ENCODE data around the gene ADCY4. TPM values are rescaled to one million over a fixed set of nuclear protein-coding genes. Genes with fewer than 3 reads are reported as not detected.

ADCY4 gene
- total and polyA plus RNA-seq, 2 of the 13 experiments (the other 11 are each of a cell fraction or from before 2014, with no cell fraction given): 0.03 TPM; not detected in 1

DNA sequence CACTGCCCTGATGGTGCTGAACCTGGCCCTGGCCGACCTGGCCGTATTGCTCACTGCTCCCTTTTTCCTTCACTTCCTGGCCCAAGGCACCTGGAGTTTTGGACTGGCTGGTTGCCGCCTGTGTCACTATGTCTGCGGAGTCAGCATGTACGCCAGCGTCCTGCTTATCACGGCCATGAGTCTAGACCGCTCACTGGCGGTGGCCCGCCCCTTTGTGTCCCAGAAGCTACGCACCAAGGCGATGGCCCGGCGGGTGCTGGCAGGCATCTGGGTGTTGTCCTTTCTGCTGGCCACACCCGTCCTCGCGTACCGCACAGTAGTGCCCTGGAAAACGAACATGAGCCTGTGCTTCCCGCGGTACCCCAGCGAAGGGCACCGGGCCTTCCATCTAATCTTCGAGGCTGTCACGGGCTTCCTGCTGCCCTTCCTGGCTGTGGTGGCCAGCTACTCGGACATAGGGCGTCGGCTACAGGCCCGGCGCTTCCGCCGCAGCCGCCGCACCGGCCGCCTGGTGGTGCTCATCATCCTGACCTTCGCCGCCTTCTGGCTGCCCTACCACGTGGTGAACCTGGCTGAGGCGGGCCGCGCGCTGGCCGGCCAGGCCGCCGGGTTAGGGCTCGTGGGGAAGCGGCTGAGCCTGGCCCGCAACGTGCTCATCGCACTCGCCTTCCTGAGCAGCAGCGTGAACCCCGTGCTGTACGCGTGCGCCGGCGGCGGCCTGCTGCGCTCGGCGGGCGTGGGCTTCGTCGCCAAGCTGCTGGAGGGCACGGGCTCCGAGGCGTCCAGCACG is 18.9 kb downstream of the ADCY4 start (continued):
- peak; percentile 78 for TF ChIP-seq CAMTA2 (CRISPR knock-in tag; IDR thresholded peaks at IDR 0.05; ENCODE audit: borderline replicate concordance)
- TF ChIP-seq ADNP (CRISPR knock-in tag; IDR thresholded peaks at IDR 0.05): no peak; the same call in 1 of the 2 replicates
- TF ChIP-seq ZNF83 (CRISPR knock-in tag; IDR thresholded peaks at IDR 0.05; ENCODE audit: borderline replicate concordance): peak; percentile 99
- no peak for TF ChIP-seq SUZ12 (IDR thresholded peaks at IDR 0.05; ENCODE audit: low read depth, low read length)
- 0 out of 2 replicates have a peak, but pooled peaks have one; percentile 7 for TF ChIP-seq MTA3 (CRISPR knock-in tag; IDR thresholded peaks at IDR 0.05)
- TF ChIP-seq ZNF703 (CRISPR knock-in tag; IDR thresholded peaks at IDR 0.05; ENCODE audit: borderline replicate concordance): no peak; the same call in 1 of the 2 replicates
- TF ChIP-seq, protein P1, sequence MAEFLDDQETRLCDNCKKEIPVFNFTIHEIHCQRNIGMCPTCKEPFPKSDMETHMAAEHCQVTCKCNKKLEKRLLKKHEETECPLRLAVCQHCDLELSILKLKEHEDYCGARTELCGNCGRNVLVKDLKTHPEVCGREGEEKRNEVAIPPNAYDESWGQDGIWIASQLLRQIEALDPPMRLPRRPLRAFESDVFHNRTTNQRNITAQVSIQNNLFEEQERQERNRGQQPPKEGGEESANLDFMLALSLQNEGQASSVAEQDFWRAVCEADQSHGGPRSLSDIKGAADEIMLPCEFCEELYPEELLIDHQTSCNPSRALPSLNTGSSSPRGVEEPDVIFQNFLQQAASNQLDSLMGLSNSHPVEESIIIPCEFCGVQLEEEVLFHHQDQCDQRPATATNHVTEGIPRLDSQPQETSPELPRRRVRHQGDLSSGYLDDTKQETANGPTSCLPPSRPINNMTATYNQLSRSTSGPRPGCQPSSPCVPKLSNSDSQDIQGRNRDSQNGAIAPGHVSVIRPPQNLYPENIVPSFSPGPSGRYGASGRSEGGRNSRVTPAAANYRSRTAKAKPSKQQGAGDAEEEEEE (CRISPR knock-in tag; IDR thresholded peaks at IDR 0.05; ENCODE audit: borderline replicate concordance): peak; percentile 98
- TF ChIP-seq ZNF720 (CRISPR knock-in tag; IDR thresholded peaks at IDR 0.05): peak; percentile 73; the same call in 1 of the 2 replicates
- TF ChIP-seq SP2 (CRISPR knock-in tag; IDR thresholded peaks at IDR 0.05): peak; percentile 61
- TF ChIP-seq PLRG1 (conservative IDR thresholded peaks at IDR 0.05): no peak
- TF ChIP-seq ZNF572 (CRISPR knock-in tag; IDR thresholded peaks at IDR 0.05): peak; percentile 80; the same call in 1 of the 2 replicates
- peak; percentile 96 for TF ChIP-seq ELF3 (CRISPR knock-in tag; IDR thresholded peaks at IDR 0.05)
- TF ChIP-seq ZMAT3 (CRISPR knock-in tag; conservative IDR thresholded peaks at IDR 0.05): peak; percentile 99
- peak; percentile 93 for TF ChIP-seq PPARG (CRISPR knock-in tag; conservative IDR thresholded peaks at IDR 0.05)
- TF ChIP-seq GPN1 (CRISPR knock-in tag; IDR thresholded peaks at IDR 0.05; ENCODE audit: borderline replicate concordance): peak; percentile 78; the same call in 1 of the 2 replicates
- no peak for TF ChIP-seq EHMT2 (IDR thresholded peaks at IDR 0.05; ENCODE audit: borderline replicate concordance, low read depth, low read length)
- TF ChIP-seq, protein P2, sequence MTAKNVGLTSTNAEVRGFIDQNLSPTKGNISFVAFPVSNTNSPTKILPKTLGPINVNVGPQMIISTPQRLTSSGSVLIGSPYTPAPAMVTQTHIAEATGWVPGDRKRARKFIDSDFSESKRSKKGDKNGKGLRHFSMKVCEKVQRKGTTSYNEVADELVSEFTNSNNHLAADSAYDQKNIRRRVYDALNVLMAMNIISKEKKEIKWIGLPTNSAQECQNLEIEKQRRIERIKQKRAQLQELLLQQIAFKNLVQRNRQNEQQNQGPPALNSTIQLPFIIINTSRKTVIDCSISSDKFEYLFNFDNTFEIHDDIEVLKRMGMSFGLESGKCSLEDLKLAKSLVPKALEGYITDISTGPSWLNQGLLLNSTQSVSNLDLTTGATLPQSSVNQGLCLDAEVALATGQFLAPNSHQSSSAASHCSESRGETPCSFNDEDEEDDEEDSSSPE (CRISPR knock-in tag; IDR thresholded peaks at IDR 0.05): peak; percentile 97
- TF ChIP-seq, protein P3, sequence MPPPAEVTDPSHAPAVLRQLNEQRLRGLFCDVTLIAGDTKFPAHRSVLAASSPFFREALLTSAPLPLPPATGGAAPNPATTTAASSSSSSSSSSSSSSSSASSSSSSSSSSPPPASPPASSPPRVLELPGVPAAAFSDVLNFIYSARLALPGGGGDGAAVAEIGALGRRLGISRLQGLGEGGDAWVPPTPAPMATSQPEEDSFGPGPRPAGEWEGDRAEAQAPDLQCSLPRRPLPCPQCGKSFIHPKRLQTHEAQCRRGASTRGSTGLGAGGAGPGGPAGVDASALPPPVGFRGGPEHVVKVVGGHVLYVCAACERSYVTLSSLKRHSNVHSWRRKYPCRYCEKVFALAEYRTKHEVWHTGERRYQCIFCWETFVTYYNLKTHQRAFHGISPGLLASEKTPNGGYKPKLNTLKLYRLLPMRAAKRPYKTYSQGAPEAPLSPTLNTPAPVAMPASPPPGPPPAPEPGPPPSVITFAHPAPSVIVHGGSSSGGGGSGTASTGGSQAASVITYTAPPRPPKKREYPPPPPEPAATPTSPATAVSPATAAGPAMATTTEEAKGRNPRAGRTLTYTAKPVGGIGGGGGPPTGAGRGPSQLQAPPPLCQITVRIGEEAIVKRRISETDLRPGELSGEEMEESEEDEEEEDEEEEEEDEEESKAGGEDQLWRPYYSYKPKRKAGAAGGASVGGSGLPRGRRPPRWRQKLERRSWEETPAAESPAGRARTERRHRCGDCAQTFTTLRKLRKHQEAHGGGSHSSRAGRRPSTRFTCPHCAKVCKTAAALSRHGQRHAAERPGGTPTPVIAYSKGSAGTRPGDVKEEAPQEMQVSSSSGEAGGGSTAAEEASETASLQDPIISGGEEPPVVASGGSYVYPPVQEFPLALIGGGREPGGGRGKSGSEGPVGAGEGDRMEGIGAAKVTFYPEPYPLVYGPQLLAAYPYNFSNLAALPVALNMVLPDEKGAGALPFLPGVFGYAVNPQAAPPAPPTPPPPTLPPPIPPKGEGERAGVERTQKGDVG (CRISPR knock-in tag; IDR thresholded peaks at IDR 0.05; ENCODE audit: borderline replicate concordance): peak; percentile 94
- TF ChIP-seq, protein P4, sequence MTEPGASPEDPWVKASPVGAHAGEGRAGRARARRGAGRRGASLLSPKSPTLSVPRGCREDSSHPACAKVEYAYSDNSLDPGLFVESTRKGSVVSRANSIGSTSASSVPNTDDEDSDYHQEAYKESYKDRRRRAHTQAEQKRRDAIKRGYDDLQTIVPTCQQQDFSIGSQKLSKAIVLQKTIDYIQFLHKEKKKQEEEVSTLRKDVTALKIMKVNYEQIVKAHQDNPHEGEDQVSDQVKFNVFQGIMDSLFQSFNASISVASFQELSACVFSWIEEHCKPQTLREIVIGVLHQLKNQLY (CRISPR knock-in tag; IDR thresholded peaks at IDR 0.05): peak; percentile 86
- TF ChIP-seq ETV5 (CRISPR knock-in tag; IDR thresholded peaks at IDR 0.05; ENCODE audit: borderline replicate concordance): peak; percentile 94
- TF ChIP-seq, protein P5, sequence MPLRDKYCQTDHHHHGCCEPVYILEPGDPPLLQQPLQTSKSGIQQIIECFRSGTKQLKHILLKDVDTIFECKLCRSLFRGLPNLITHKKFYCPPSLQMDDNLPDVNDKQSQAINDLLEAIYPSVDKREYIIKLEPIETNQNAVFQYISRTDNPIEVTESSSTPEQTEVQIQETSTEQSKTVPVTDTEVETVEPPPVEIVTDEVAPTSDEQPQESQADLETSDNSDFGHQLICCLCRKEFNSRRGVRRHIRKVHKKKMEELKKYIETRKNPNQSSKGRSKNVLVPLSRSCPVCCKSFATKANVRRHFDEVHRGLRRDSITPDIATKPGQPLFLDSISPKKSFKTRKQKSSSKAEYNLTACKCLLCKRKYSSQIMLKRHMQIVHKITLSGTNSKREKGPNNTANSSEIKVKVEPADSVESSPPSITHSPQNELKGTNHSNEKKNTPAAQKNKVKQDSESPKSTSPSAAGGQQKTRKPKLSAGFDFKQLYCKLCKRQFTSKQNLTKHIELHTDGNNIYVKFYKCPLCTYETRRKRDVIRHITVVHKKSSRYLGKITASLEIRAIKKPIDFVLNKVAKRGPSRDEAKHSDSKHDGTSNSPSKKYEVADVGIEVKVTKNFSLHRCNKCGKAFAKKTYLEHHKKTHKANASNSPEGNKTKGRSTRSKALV (CRISPR knock-in tag; IDR thresholded peaks at IDR 0.05): peak; percentile 99

All from HepG2 (cell line).